HepG2 (cell line): ENCODE measurements around the gene KCNQ2. TPM values are rescaled to one million over a fixed set of nuclear protein-coding genes. Genes with fewer than 3 reads are reported as not detected.

Experiments
- ARNT ChIP-seq: fragments of 450-650 bp; IDR thresholded peaks from 2 replicates; pipeline ENCODE4 v1.6.1; 2017
- HNF4G ChIP-seq, 2 experiments: sonication (generic) in 1 of 2; formaldehyde crosslinking in 1 of 2; IDR thresholded peaks; 2 replicates each; pipeline versions ENCODE4 v1.4.0 to v1.6.1; 2011 to 2020; ENCODE audit warnings: borderline replicate concordance in 2 of 2, low read depth in 2 of 2, mild to moderate bottlenecking in 2 of 2, low read length in 1 of 2, missing genetic modification reagents in 1 of 2, moderate library complexity in 1 of 2
- KMT2B ChIP-seq: IDR thresholded peaks from 2 replicates; pipeline ENCODE4 v1.6.1; 2016; ENCODE audit warnings: missing genetic modification reagents, missing compliant biosample characterization
- NCOR1 ChIP-seq: fragments of 200-600 bp; sonication (generic); IDR thresholded peaks from 2 replicates; pipeline ENCODE4 v1.7.0; 2017; ENCODE audit warnings: antibody characterized with exemption, low read length, borderline replicate concordance
- PAXIP1 ChIP-seq: sonication (generic); formaldehyde crosslinking; conservative IDR thresholded peaks from 2 replicates; pipeline ENCODE4 v1.4.0; 2020; ENCODE audit warnings: mild to moderate bottlenecking, missing genetic modification reagents, moderate library complexity
- POGK ChIP-seq: sonication (generic); formaldehyde crosslinking; conservative IDR thresholded peaks from 2 replicates; pipeline ENCODE4 v1.8.0; 2022; ENCODE audit warnings: mild to moderate bottlenecking, moderate library complexity, missing genetic modification reagents
- SMARCC2 ChIP-seq: fragments of 450-650 bp; IDR thresholded peaks from 2 replicates; pipeline ENCODE4 v1.6.1; 2017; ENCODE audit warnings: antibody characterized with exemption, mild to moderate bottlenecking
- SMC3 ChIP-seq: IDR thresholded peaks from 2 replicates; pipeline ENCODE4 v1.6.1; 2011; ENCODE audit warnings: low read length, improper control_type of control experiment
- SYNCRIP ChIP-seq: fragments of 200-400 bp; formaldehyde crosslinking; IDR thresholded peaks from 2 replicates; pipeline ENCODE4 v1.6.1; 2018; ENCODE audit warnings: mild to moderate bottlenecking, low read depth, low read length; ENCODE audit not compliant: insufficient read depth
- TCF7L2 ChIP-seq: IDR thresholded peaks from 2 replicates; pipeline ENCODE4 v1.6.1; 2011; ENCODE audit warnings: mild to moderate bottlenecking, low read depth, low read length, moderate library complexity
- TFE3 ChIP-seq: IDR thresholded peaks from 2 replicates; pipeline ENCODE4 v1.6.1; 2016
- XRCC5 ChIP-seq: fragments of 200-400 bp; formaldehyde crosslinking; optimal IDR thresholded peaks from 2 replicates; pipeline ENCODE3; 2017; ENCODE audit warnings: mild to moderate bottlenecking, low read length
- ZBTB3 ChIP-seq: sonication (generic); formaldehyde crosslinking; IDR thresholded peaks from 2 replicates; pipeline ENCODE4 v1.4.0; 2020; ENCODE audit warnings: low read depth, mild to moderate bottlenecking, moderate library complexity, missing genetic modification reagents, borderline replicate concordance
- ZFP82 ChIP-seq: sonication (generic); formaldehyde crosslinking; IDR thresholded peaks from 2 replicates; pipeline ENCODE4 v1.5.1; 2020; ENCODE audit warnings: mild to moderate bottlenecking, missing genetic modification reagents, borderline replicate concordance
- ZFP91 ChIP-seq: sonication (generic); formaldehyde crosslinking; IDR thresholded peaks from 2 replicates; pipeline ENCODE4 v1.9.0; 2022; ENCODE audit warnings: missing genetic modification reagents, mild to moderate bottlenecking, borderline replicate concordance
- ZNF337 ChIP-seq: sonication (generic); formaldehyde crosslinking; IDR thresholded peaks from 2 replicates; pipeline ENCODE4 v1.5.1; 2020; ENCODE audit warnings: missing genetic modification reagents, low read depth, mild to moderate bottlenecking, borderline replicate concordance
- ZNF460 ChIP-seq: sonication (generic); formaldehyde crosslinking; IDR thresholded peaks from 2 replicates; pipeline ENCODE4 v1.5.1; 2020; ENCODE audit warnings: missing genetic modification reagents, mild to moderate bottlenecking, borderline replicate concordance
- ZNF569 ChIP-seq: sonication (generic); formaldehyde crosslinking; IDR thresholded peaks from 2 replicates; pipeline ENCODE4 v1.5.0; 2020; ENCODE audit warnings: mild to moderate bottlenecking, missing genetic modification reagents, moderate library complexity, borderline replicate concordance
- ZNF670 ChIP-seq: sonication (generic); formaldehyde crosslinking; IDR thresholded peaks from 2 replicates; pipeline ENCODE4 v1.8.0; 2022; ENCODE audit warnings: mild to moderate bottlenecking, missing genetic modification reagents, borderline replicate concordance
- ZNF776 ChIP-seq: sonication (generic); formaldehyde crosslinking; IDR thresholded peaks from 2 replicates; pipeline ENCODE4 v1.4.0; 2020; ENCODE audit warnings: mild to moderate bottlenecking, missing genetic modification reagents
- ZNF782 ChIP-seq: sonication (generic); formaldehyde crosslinking; IDR thresholded peaks from 2 replicates; pipeline ENCODE4 v1.4.0; 2020; ENCODE audit warnings: missing genetic modification reagents, mild to moderate bottlenecking, borderline replicate concordance
- polyA plus RNA-seq, 8 experiments: library from polyadenylated mRNA; depleted of rRNA in 3 of 8; stranded (reverse) in 7 of 8; unstranded in 1 of 8; fragments of >200 nt; fragmentation: Illumina TruSeq in 4 of 8; extraction: Trizol in 4 of 8; gene quantifications; 2 replicates each; pipeline versions ENCODE4 v1.2.1 to v1.2.3, GENCODE V29; 2011 to 2016; ENCODE audit warnings: low read depth in 4 of 8, missing spikeins in 1 of 8, mixed read lengths in 1 of 8; ENCODE audit not compliant: insufficient read depth in 1 of 8
- total RNA-seq, 5 experiments: library from RNA; depleted of rRNA; stranded (reverse); fragments of >200 nt; fragmentation: Illumina TruSeq; extraction: Trizol; gene quantifications; 2 replicates each; pipeline ENCODE4 v1.2.3, GENCODE V29; 2016; ENCODE audit warnings: low read depth in 1 of 5

Gene KCNQ2
- total and polyA plus RNA-seq, 2 of the 13 experiments (the other 11 are each of a cell fraction or from before 2014, with no cell fraction given), result not detected

- no peak for TF ChIP-seq ZNF337 (CRISPR knock-in tag)
- TF ChIP-seq SMC3, result no peak
- no peak for TF ChIP-seq ZNF569 (CRISPR knock-in tag)
- no peak for TF ChIP-seq ZNF670 (CRISPR knock-in tag)
- TF ChIP-seq ZNF782 (CRISPR knock-in tag), result no peak
- no peak for TF ChIP-seq TCF7L2
- no peak for TF ChIP-seq ARNT
- TF ChIP-seq POGK (CRISPR knock-in tag), result 0 out of 2 replicates have a peak, but pooled peaks have one; percentile 36
- peak; percentile 29 for TF ChIP-seq XRCC5
- no peak for TF ChIP-seq HNF4G (IDR thresholded peaks at IDR 0.05; ENCODE audit: borderline replicate concordance, low read depth, low read length)
- no peak for TF ChIP-seq HNF4G (CRISPR knock-in tag; IDR thresholded peaks at IDR 0.05; ENCODE audit: borderline replicate concordance, low read depth)
- TF ChIP-seq KMT2B, result no peak
- no peak for TF ChIP-seq ZFP82 (CRISPR knock-in tag)
- TF ChIP-seq SYNCRIP, result no peak
- TF ChIP-seq NCOR1, result no peak
- TF ChIP-seq ZBTB3 (CRISPR knock-in tag), result no peak
- 0 out of 2 replicates have a peak, but pooled peaks have one; percentile 26 for TF ChIP-seq ZNF776 (CRISPR knock-in tag)
- peak; percentile 58; the same call in 1 of the 2 replicates for TF ChIP-seq ZFP91 (CRISPR knock-in tag)
- no peak for TF ChIP-seq TFE3
- no peak for TF ChIP-seq ZNF460 (CRISPR knock-in tag)
- no peak for TF ChIP-seq SMARCC2
- no peak for TF ChIP-seq PAXIP1 (CRISPR knock-in tag)
Observed at GRCh38 chr20:63452821-63453523, 19.5 kb downstream of the KCNQ2 start (continued).
